Measurements from ENCODE around the gene KCNJ16.

KCNJ16 gene

DNA sequence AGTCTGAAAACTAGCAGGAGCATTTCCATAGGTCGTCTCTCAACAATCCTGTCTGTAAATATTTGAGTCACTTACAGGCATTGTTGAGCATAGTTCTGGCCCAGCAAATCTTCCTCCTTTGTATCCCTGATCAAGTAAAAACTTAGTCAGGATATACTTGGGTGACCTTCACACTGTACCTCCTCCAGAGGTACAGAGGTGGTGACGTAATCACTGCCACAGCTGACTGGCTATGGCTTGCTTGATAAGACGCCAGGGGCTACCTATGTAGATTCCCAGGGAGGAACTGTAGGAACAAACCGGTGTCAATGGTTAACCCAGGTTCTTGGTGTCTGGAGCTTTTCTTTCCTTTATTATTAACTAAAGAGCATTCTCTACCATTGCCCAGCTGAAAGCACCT lies at the start of gene KCNJ16:
Gene KCNJ16, plus strand, starts transcription at position 270 of the 400 bp plus-strand sequence. CDS start 56,863 bp downstream, outside the sequence.
- no peak for DNase-seq (ENCODE audit: extremely low read depth, low read depth)
- TF ChIP-seq, protein P1, sequence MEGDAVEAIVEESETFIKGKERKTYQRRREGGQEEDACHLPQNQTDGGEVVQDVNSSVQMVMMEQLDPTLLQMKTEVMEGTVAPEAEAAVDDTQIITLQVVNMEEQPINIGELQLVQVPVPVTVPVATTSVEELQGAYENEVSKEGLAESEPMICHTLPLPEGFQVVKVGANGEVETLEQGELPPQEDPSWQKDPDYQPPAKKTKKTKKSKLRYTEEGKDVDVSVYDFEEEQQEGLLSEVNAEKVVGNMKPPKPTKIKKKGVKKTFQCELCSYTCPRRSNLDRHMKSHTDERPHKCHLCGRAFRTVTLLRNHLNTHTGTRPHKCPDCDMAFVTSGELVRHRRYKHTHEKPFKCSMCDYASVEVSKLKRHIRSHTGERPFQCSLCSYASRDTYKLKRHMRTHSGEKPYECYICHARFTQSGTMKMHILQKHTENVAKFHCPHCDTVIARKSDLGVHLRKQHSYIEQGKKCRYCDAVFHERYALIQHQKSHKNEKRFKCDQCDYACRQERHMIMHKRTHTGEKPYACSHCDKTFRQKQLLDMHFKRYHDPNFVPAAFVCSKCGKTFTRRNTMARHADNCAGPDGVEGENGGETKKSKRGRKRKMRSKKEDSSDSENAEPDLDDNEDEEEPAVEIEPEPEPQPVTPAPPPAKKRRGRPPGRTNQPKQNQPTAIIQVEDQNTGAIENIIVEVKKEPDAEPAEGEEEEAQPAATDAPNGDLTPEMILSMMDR (IDR thresholded peaks at IDR 0.05; ENCODE audit: low read depth, low read length), result no peak

DNA sequence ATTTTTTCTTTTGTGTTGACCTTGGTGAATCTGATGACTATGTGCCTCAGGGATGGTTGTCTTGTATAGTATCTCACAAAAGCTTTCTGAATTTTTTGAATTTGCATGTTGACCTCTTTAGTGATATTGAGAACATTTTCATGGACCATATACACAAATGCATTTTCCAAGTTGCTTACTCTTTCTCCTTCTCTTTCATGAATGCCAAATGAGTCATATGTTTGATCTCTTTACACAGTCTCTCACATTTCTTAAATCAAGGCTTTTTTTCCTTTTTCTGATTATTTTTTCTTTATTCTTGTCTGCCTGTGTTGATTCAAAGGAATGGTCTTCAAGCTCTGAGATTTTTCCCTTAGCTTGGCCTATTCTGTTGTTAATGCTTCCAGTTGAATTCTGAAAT lies 46.6 kb upstream of the KCNJ16 start:
- TF ChIP-seq, protein P1 (IDR thresholded peaks at IDR 0.05; ENCODE audit: low read depth, low read length), result no peak
- DNase-seq (ENCODE audit: extremely low read depth, low read depth), result no peak

DNA sequence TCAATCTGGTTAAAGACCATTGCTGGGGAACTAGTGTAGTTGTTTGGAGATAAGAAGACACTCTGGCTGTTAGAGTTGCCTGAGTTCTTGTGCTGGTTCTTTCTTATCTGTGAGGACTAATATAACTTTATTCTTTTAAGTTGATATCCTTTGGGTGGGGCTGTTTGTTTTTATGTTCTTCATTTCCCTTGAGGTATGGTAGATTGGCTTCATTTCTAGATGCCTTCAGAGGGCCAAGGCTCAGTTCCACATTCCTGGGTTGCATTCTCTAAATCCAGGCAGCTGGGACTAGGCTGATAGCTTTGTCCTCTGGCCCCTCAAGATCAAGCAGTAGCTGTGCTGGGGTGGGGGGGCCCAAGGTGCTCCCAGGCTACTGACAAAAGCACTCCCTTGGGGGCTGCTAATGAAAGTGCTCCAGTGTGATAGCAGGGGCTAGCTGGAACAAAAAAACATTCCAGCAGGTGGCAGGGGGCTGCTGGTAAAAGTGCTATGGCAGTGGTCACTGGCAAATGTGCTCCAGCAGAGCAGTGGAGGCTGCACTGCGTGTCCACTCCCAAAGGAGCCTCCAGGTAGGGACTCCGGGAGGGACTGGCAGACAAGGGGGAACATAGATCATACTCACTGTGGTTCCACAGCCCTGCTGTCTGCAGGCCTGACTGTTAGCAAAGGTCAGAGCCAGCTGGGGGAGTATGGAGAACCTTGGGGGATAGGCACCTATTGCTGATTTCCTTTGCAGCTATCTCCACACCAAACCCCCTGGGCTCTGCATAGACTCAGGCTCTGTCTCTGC lies 45.9 kb upstream of the KCNJ16 start:
- TF ChIP-seq, protein P1 (IDR thresholded peaks at IDR 0.05; ENCODE audit: low read depth, low read length), result no peak
- DNase-seq (ENCODE audit: extremely low read depth, low read depth), result no peak

DNA sequence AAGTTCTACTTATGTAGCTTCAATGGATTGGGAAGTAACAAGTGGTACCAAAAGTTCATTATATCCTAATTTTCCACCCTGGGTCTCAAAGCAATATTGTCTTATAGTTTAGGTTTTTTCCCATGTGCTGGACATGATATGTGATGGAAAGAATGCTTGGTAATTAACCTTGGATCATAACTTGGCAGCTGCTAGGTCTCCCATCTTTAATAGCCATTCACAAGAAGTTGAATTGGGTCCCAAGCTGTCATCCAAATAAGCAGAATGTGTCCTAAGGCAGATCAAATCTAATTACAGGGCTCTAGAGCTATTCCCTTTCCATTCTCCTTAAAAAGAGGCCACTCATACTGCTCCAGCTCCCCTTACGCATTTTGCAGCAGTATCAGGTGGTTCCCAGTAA lies 44.7 kb upstream of the KCNJ16 start:
- DNase-seq (ENCODE audit: extremely low read depth, low read depth), result no peak
- TF ChIP-seq, protein P1 (IDR thresholded peaks at IDR 0.05; ENCODE audit: low read depth, low read length), result no peak

DNA sequence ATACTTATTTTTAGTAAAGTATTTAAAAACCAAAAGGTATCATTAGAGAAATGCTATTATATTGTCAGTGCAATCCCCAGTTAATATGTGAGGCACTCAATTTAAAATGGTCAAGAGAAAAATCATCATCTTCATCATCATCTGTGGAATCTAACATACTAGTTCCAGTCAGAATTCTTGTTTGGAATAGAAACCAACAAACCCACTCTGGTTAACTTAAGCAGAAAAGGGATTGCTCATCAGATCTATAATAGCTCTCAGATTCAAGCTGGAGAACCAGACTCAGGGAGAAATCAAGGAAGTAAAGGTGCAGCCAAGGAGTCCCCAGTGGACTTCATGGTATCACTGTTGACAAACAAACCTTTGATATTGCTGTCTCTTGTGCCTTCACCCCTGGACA lies 43.7 kb upstream of the KCNJ16 start:
- DNase-seq (ENCODE audit: extremely low read depth, low read depth), result no peak
- TF ChIP-seq, protein P1 (IDR thresholded peaks at IDR 0.05; ENCODE audit: low read depth, low read length), result no peak

DNA sequence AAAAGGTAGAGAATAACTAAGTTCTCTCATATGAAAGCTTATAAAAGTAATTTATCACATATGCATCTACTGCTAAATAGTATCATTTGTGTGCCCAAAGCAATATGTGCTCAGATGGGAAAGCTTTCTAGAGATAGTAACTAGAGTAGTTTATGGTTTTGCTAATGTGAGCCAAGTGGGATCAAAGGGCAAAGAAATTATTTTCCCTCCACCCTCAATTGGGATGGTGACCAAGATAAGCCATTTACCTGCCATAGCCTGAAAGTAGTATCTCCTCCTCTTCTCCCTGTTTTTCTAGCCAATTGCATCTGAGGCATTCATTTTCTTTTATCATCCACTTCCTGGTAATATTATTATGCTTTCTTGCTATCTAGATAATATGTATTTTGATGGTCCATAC lies 41.9 kb upstream of the KCNJ16 start:
- TF ChIP-seq, protein P1 (IDR thresholded peaks at IDR 0.05; ENCODE audit: low read depth, low read length), result no peak
- DNase-seq (ENCODE audit: extremely low read depth, low read depth), result no peak

DNA sequence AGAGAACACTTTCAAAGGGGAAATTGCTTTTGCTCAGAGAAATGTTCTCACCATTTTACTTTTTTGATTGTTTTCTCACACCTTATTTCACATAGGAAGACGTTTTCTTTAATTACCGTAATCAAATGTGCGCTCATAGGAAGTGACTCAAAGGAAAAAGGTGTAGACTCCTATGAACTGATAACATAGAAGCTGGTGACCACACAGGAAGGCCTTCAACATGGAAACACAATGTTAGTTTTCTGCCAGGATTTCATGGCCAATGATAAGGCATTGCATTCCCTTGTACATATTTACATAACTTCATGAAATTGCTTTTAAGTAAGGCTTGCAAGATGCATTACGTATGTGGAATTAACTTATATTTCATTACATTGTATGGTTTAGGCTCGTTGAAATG lies 40.9 kb upstream of the KCNJ16 start:
- TF ChIP-seq, protein P1 (IDR thresholded peaks at IDR 0.05; ENCODE audit: low read depth, low read length), result no peak
- no peak for DNase-seq (ENCODE audit: extremely low read depth, low read depth)

All from AG09319 (cell line).